ENCODE data around the gene SPHKAP.

- TF ChIP-seq CSRNP3 (CRISPR knock-in tag; IDR thresholded peaks at IDR 0.05) (no peak), ZNF565 (CRISPR knock-in tag; conservative IDR thresholded peaks at IDR 0.05; ENCODE audit: low read depth) (no peak), PPARA (CRISPR knock-in tag; IDR thresholded peaks at IDR 0.05; ENCODE audit: borderline replicate concordance) (no peak), ZNF8 (CRISPR knock-in tag; IDR thresholded peaks at IDR 0.05) (no peak), PATZ1 (CRISPR knock-in tag; IDR thresholded peaks at IDR 0.05; ENCODE audit: borderline replicate concordance) (no peak), ZFP3 (CRISPR knock-in tag; IDR thresholded peaks at IDR 0.05) (no peak), TCF4 (CRISPR knock-in tag; IDR thresholded peaks at IDR 0.05; ENCODE audit: borderline replicate concordance) (no peak), ZC3H10 (CRISPR knock-in tag; IDR thresholded peaks at IDR 0.05) (no peak), ZFP30 (CRISPR knock-in tag; IDR thresholded peaks at IDR 0.05) (no peak), ESRRG (CRISPR knock-in tag; IDR thresholded peaks at IDR 0.05) (no peak), OSR1 (CRISPR knock-in tag; IDR thresholded peaks at IDR 0.05) (no peak)
Observed at GRCh38 chr2:228136027-228136426, 45.5 kb downstream of the SPHKAP start.

All from SK-N-SH treated with all-trans-retinoic acid at 6 μM for 48 hours (cell line).